Astrocyte (in vitro differentiated cells and primary cell): ENCODE data around the gene NR6A1. TPM values are rescaled to one million over a fixed set of nuclear protein-coding genes. Genes with fewer than 3 reads are reported as not detected.

ENCODE experiments used
- DNase-seq: peaks from one replicate; pipeline ENCODE4 v3.0.0-alpha.2; 2010; ENCODE audit warnings: low read depth
- FAIRE-seq: peaks from 2 replicates; lab custom pipeline; 2011; peaks lifted over from hg19 to GRCh38; lab: Jason Lieb, UNC
- H2AFZ ChIP-seq: 2 replicates; pipeline ENCODE4 v1.6.0; 2012; ENCODE audit warnings: low read depth, low read length, inconsistent platforms
- H3K27ac ChIP-seq: 2 replicates; pipeline ENCODE4 v1.5.1; 2011; ENCODE audit warnings: low read depth, low read length, inconsistent platforms
- H3K27me3 ChIP-seq: 2 replicates; pipeline ENCODE4 v1.6.0; 2011; ENCODE audit warnings: low read length, inconsistent platforms; ENCODE audit not compliant: insufficient read depth
- H3K36me3 ChIP-seq: 2 replicates; pipeline ENCODE4 v1.5.1; 2011; ENCODE audit warnings: low read length, inconsistent platforms; ENCODE audit not compliant: insufficient read depth
- H3K4me1 ChIP-seq: 2 replicates; pipeline ENCODE4 v1.5.1; 2011; ENCODE audit warnings: low read length, inconsistent platforms; ENCODE audit not compliant: insufficient read depth
- H3K4me2 ChIP-seq: 2 replicates; pipeline ENCODE4 v1.6.0; 2012; ENCODE audit warnings: low read length, inconsistent platforms
- H3K4me3 ChIP-seq: 2 replicates; pipeline ENCODE4 v1.5.1; 2011; ENCODE audit warnings: low read depth, mild to moderate bottlenecking, low read length, inconsistent platforms; ENCODE audit not compliant: insufficient read depth
- H3K79me2 ChIP-seq: 2 replicates; pipeline ENCODE4 v1.6.0; 2012; ENCODE audit warnings: mild to moderate bottlenecking, low read length, inconsistent platforms; ENCODE audit not compliant: insufficient read depth
- H3K9ac ChIP-seq: 2 replicates; pipeline ENCODE4 v1.6.0; 2012; ENCODE audit warnings: mild to moderate bottlenecking, low read length, inconsistent platforms
- H3K9me3 ChIP-seq: 2 replicates; pipeline ENCODE4 v1.5.1; 2012; ENCODE audit warnings: low read depth, mild to moderate bottlenecking, low read length, inconsistent platforms; ENCODE audit not compliant: insufficient read depth
- H4K20me1 ChIP-seq: 2 replicates; pipeline ENCODE4 v1.6.0; 2012; ENCODE audit warnings: low read length, inconsistent platforms; ENCODE audit not compliant: insufficient read depth
- H3K27ac Mint-ChIP-seq: one replicate; pipeline ENCODE4 v1.8.0; 2021; ENCODE audit warnings: mild to moderate bottlenecking, mixed read lengths; ENCODE audit not compliant: unreplicated experiment
- H3K27me3 Mint-ChIP-seq: one replicate; pipeline ENCODE4 v1.8.0; 2021; ENCODE audit warnings: low read depth, mixed read lengths; ENCODE audit not compliant: unreplicated experiment
- H3K36me3 Mint-ChIP-seq: one replicate; pipeline ENCODE4 v1.8.0; 2021; ENCODE audit warnings: low read depth, mixed read lengths; ENCODE audit not compliant: unreplicated experiment
- H3K4me1 Mint-ChIP-seq: one replicate; pipeline ENCODE4 v1.8.0; 2021; ENCODE audit warnings: low read depth, mixed read lengths; ENCODE audit not compliant: unreplicated experiment
- H3K4me3 Mint-ChIP-seq: one replicate; pipeline ENCODE4 v1.8.0; 2021; ENCODE audit warnings: mild to moderate bottlenecking, moderate library complexity, mixed read lengths; ENCODE audit not compliant: unreplicated experiment
- H3K9me3 Mint-ChIP-seq: one replicate; pipeline ENCODE4 v1.8.0; 2021; ENCODE audit warnings: mild to moderate bottlenecking, mixed read lengths; ENCODE audit not compliant: unreplicated experiment
- EZH2 ChIP-seq: IDR thresholded peaks from 2 replicates; pipeline ENCODE4 v1.6.1; 2012; ENCODE audit warnings: mild to moderate bottlenecking, low read length, inconsistent platforms; ENCODE audit not compliant: insufficient read depth
- total RNA-seq: library from RNA; stranded (reverse); gene quantifications from 2 replicates; pipeline ENCODE4 v1.2.1, GENCODE V29; 2021
- TF ChIP-seq, protein P1 (sequence below): IDR thresholded peaks from 2 replicates; pipeline ENCODE4 v1.5.1; 2011; ENCODE audit warnings: low read depth, mild to moderate bottlenecking, inconsistent platforms, low read length, moderate library complexity; ENCODE audit not compliant: insufficient read depth

Gene NR6A1
- total RNA-seq, 1 donor from 2014 or later, result 20.8 TPM

DNA sequence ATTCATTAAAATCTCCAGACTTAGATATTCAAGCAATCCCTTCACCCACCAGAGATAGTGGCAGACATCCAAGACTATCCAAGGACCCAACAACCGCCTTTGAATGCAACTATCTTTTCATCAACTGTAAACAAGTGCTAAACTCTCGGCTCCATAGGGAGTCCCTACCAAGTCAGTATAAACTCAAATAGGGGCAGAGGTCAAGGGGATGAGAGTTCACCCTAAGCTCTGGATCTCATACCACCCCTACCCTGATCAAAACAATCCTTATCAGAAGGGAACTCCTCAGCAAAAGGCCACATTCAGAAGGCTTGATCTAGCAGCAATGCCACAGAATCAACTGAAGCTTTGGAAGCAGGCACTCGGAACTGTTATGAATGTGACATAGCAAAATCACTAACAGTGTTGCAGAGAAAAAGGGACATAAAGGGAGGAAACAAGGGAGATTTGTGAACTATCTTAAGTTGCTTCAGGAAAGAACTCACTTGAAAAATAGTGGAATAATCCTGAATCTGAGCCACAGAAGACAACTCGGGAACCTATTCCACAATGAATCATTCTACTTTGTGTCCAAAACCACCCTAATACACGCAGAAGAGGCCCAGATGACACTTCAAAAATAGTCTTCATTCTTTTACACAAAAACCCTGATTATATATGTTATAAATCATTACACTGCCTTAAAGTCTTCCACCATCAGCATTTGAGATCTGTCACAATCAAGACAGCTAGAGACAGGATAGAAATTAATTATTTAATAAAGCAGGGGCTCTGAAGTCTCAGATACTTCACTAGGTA is 49.8 kb downstream of the NR6A1 start:
- no peak overlapping the region for H3K4me3 ChIP-seq

DNA sequence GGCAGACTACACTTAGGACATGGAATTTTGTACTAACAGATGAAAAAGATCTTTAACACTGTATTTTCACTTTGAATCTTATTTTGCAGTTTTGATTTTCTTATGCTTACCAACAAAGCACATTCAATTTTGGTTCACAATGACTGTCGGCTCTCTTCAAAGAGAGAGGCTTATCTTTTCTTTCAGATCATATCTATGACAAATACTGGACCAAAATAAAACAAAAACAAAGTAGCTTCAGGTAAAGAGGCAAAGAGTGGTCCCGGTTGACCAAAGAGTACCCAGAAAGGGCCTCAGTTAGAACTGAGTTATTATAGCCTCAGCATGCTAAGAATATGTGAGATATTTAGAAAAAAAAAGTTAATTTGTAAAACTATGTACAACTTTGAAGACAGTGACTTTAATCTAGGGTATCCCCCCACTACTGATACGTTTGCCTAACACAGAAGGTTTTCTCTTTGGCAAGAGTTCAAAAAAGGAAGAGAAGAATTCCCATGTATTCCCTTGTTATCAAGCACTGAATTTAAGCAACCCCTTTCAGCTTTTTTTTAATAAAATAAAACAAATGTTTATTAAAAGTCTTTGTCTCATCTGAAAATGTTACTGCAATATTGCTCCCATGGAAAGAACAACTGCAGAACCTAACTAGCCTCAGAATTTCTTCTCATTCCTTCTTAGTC is 50.5 kb downstream of the NR6A1 start:
- Histone ChIP-seq H3K27ac (no peak overlapping the region), H3K4me3 (no peak overlapping the region), H3K4me2 (no peak overlapping the region)

More for the DNA sequence above, 49.8 kb downstream of the NR6A1 start:
- H3K27ac ChIP-seq, result peak overlapping the region; percentile 21
- no peaks in the 10 kb centered on the region for H3K27me3 Mint-ChIP-seq
- no peaks in the 10 kb centered on the region for H3K27me3 ChIP-seq
- H4K20me1 ChIP-seq, result no peaks in the 10 kb centered on the region
- H3K27ac Mint-ChIP-seq, result peak overlapping the region; percentile 63
- H3K9me3 Mint-ChIP-seq, result no peaks in the 10 kb centered on the region
- H2AFZ ChIP-seq, result no peak overlapping the region
- peak overlapping the region; percentile 7 for H3K9ac ChIP-seq
- peak; percentile 23 for FAIRE-seq
- TF ChIP-seq EZH2, result no peak
- TF ChIP-seq, protein P1, sequence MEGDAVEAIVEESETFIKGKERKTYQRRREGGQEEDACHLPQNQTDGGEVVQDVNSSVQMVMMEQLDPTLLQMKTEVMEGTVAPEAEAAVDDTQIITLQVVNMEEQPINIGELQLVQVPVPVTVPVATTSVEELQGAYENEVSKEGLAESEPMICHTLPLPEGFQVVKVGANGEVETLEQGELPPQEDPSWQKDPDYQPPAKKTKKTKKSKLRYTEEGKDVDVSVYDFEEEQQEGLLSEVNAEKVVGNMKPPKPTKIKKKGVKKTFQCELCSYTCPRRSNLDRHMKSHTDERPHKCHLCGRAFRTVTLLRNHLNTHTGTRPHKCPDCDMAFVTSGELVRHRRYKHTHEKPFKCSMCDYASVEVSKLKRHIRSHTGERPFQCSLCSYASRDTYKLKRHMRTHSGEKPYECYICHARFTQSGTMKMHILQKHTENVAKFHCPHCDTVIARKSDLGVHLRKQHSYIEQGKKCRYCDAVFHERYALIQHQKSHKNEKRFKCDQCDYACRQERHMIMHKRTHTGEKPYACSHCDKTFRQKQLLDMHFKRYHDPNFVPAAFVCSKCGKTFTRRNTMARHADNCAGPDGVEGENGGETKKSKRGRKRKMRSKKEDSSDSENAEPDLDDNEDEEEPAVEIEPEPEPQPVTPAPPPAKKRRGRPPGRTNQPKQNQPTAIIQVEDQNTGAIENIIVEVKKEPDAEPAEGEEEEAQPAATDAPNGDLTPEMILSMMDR, result no peak
- H3K4me3 Mint-ChIP-seq, result no peak overlapping the region
- no peaks in the 10 kb centered on the region for H3K36me3 ChIP-seq
- peaks cover 26% of the 10 kb centered on the region for H3K4me1 Mint-ChIP-seq
- peak; percentile 69 for DNase-seq
- H3K4me1 ChIP-seq, result peaks cover 14% of the 10 kb centered on the region
- peak overlapping the region; percentile 43 for H3K4me2 ChIP-seq
- no peaks in the 10 kb centered on the region for H3K36me3 Mint-ChIP-seq
- no peaks in the 10 kb centered on the region for H3K79me2 ChIP-seq
- no peaks in the 10 kb centered on the region for H3K9me3 ChIP-seq

More for the DNA sequence above, 50.5 kb downstream of the NR6A1 start:
- H3K4me3 Mint-ChIP-seq, result no peak overlapping the region
- Histone ChIP-seq H3K27me3 (no peaks in the 10 kb centered on the region), H3K9ac (no peak overlapping the region), H3K9me3 (no peaks in the 10 kb centered on the region), H3K36me3 (no peaks in the 10 kb centered on the region), H4K20me1 (no peaks in the 10 kb centered on the region), H2AFZ (no peak overlapping the region), H3K4me1 (peaks cover 14% of the 10 kb centered on the region), H3K79me2 (no peaks in the 10 kb centered on the region)
- no peaks in the 10 kb centered on the region for H3K9me3 Mint-ChIP-seq
- DNase-seq, result no peak
- no peaks in the 10 kb centered on the region for H3K27me3 Mint-ChIP-seq
- TF ChIP-seq EZH2, result no peak
- TF ChIP-seq, protein P1, result no peak
- H3K4me1 Mint-ChIP-seq, result peaks cover 26% of the 10 kb centered on the region
- no peaks in the 10 kb centered on the region for H3K36me3 Mint-ChIP-seq
- H3K27ac Mint-ChIP-seq, result peak overlapping the region; percentile 63
- FAIRE-seq, result no peak
